HG03378 (cell line): ENCODE measurements around the gene GDNF.
"Not testable (repeated sequence)": the region's sequence is repeated elsewhere in the genome, so short reads cannot be mapped to it uniquely, and the experiment has no call there.

ENCODE experiments used
- ATAC-seq: cut with Tn5 transposase; IDR thresholded peaks from one replicate; pipeline ENCODE4 v1.9.1; 2021; ENCODE audit warnings: mild to moderate bottlenecking, moderate library complexity; ENCODE audit not compliant: unreplicated experiment

Gene GDNF

GRCh38 chr5:37787742-37788141 lies 52.1 kb downstream of the GDNF start:
- ATAC-seq, result no peak

GRCh38 chr5:37786862-37787519 lies 52.9 kb downstream of the GDNF start:
- ATAC-seq, result no peak

- ATAC-seq, result no peak
These were observed 53.4 kb downstream of the GDNF start for GRCh38 chr5:37786416-37786815.

- ATAC-seq, result not testable (repeated sequence)
These were observed 58.4 kb downstream of the GDNF start for GRCh38 chr5:37781409-37781808.

- ATAC-seq, result no peak
These were observed 62.3 kb downstream of the GDNF start for GRCh38 chr5:37777432-37778130.

GRCh38 chr5:37776826-37777225 lies 63.0 kb downstream of the GDNF start:
- no peak for ATAC-seq

- no peak for ATAC-seq
These were observed 64.8 kb downstream of the GDNF start for GRCh38 chr5:37774912-37775483.

GRCh38 chr5:37773809-37774208 lies 66.0 kb downstream of the GDNF start:
- ATAC-seq, result no peak

GRCh38 chr5:37772255-37772654 lies 67.6 kb downstream of the GDNF start:
- no peak for ATAC-seq

GRCh38 chr5:37771731-37772130 lies 68.1 kb downstream of the GDNF start:
- no peak for ATAC-seq

GRCh38 chr5:37771203-37771611 lies 68.6 kb downstream of the GDNF start:
- no peak for ATAC-seq

- ATAC-seq, result no peak
These were observed 69.1 kb downstream of the GDNF start for GRCh38 chr5:37770786-37771185.

GRCh38 chr5:37769840-37770239 lies 70.0 kb downstream of the GDNF start:
- no peak for ATAC-seq

- no peak for ATAC-seq
These were observed 70.7 kb downstream of the GDNF start for GRCh38 chr5:37769108-37769507.

- no peak for ATAC-seq
These were observed 71.5 kb downstream of the GDNF start for GRCh38 chr5:37768371-37768770.

GRCh38 chr5:37767961-37768360 lies 71.9 kb downstream of the GDNF start:
- no peak for ATAC-seq

- no peak for ATAC-seq
These were observed 72.6 kb downstream of the GDNF start for GRCh38 chr5:37767251-37767650.
